AG10803 (cell line): Measurements from ENCODE around the gene PPM1F.

Experiments used
- DNase-seq: peaks from one replicate; pipeline ENCODE4 v3.0.0; 2010; ENCODE audit warnings: low read depth
- H3K4me3 ChIP-seq: 2 replicates; pipeline ENCODE4 v1.5.1; 2011; ENCODE audit warnings: mild to moderate bottlenecking, low read length, control low read depth
- CTCF ChIP-seq: conservative IDR thresholded peaks from 2 replicates; pipeline ENCODE4 v1.5.1; 2011; ENCODE audit warnings: mild to moderate bottlenecking, low read length, control low read depth, inconsistent platforms

PPM1F gene

GRCh38 chr22:21960200-21961126, 7.8 kb upstream of the PPM1F start:
- TF ChIP-seq CTCF, result no peak
- H3K4me3 ChIP-seq, result no peak overlapping the region
- DNase-seq, result no peak

GRCh38 chr22:21959274-21960074, 6.8 kb upstream of the PPM1F start:
- H3K4me3 ChIP-seq, result no peak overlapping the region
- no peak for DNase-seq
- TF ChIP-seq CTCF, result no peak

GRCh38 chr22:21958360-21959273, 6.0 kb upstream of the PPM1F start:
- no peak for TF ChIP-seq CTCF
- no peak for DNase-seq

GRCh38 chr22:21951931-21952465, 650 bp downstream of the PPM1F start:
- no peak for TF ChIP-seq CTCF
- DNase-seq, result peak; percentile 49
- H3K4me3 ChIP-seq, result peak overlapping the region; percentile 67

More at GRCh38 chr22:21958360-21959273, 6.0 kb upstream of the PPM1F start:
- H3K4me3 ChIP-seq, result no peak overlapping the region

GRCh38 chr22:21951062-21951461, 1.6 kb downstream of the PPM1F start:
- no peak overlapping the region for H3K4me3 ChIP-seq
- TF ChIP-seq CTCF, result no peak
- no peak for DNase-seq

GRCh38 chr22:21949948-21950347, 2.7 kb downstream of the PPM1F start:
- no peak for TF ChIP-seq CTCF
- DNase-seq, result no peak
- no peak overlapping the region for H3K4me3 ChIP-seq
